ENCODE measurements around the gene SULT1A4. TPM values are rescaled to one million over a fixed set of nuclear protein-coding genes. Genes with fewer than 3 reads are reported as not detected.
"Not testable (repeated sequence)": the region's sequence is repeated elsewhere in the genome, so short reads cannot be mapped to it uniquely, and the experiment has no call there.

The SULT1A4 gene
- total and polyA plus RNA-seq, 2 of the 13 experiments (the other 11 are each of a cell fraction or from before 2014, with no cell fraction given) = 25.4 to 151 TPM

GRCh38 chr16:29466904-29467303, 7.2 kb downstream of the SULT1A4 start:
- H4K20me1 ChIP-seq (ENCODE audit: insufficient read depth, low read length); POLR2A ChIA-PET; H3K4me1 ChIP-seq (ENCODE audit: insufficient read depth, low read length); BruUV-seq (replicated peaks); in situ Hi-C loops (cut with HindIII; ENCODE audit: extremely low pct_ligation_motif_present, low pct_unique_long_range_greater_than_20kb); intact Hi-C loops (cut with micrococcal nuclease; ENCODE audit: unreplicated experiment); H3K79me2 ChIP-seq (ENCODE audit: insufficient read depth, low read length); H3K9me3 ChIP-seq (ENCODE audit: low read length); H3K4me3 ChIP-seq (replicated peaks in 1 of 3; ENCODE audit: insufficient read depth in 1 of 3, low read depth in 2 of 3, low read length in 3 of 3); DNase-seq (ENCODE audit: low spot score); H2AFZ ChIP-seq (ENCODE audit: low read length); H3K4me2 ChIP-seq (ENCODE audit: low read depth, low read length); H3K9ac ChIP-seq (ENCODE audit: insufficient read depth, low read depth, low read length); FAIRE-seq; CTCF ChIA-PET (ENCODE audit: low intra/inter-chr PET ratio, low total read pairs); H3K36me3 ChIP-seq (replicated peaks in 1 of 2; ENCODE audit: control insufficient read depth in 1 of 2, insufficient read depth in 2 of 2, low read length in 2 of 2); H3K27ac ChIP-seq (ENCODE audit: extremely low read length, insufficient read depth, low read length); H3K27me3 ChIP-seq (ENCODE audit: control insufficient read depth in 1 of 2, insufficient read depth in 2 of 2, low read length in 2 of 2): not testable (repeated sequence)
- WGBS (ENCODE audit: low lambda C conversion rate) = no CpG with 5 or more reads among the region's 33 CpGs
- ATAC-seq = peak; percentile 54

DNA sequence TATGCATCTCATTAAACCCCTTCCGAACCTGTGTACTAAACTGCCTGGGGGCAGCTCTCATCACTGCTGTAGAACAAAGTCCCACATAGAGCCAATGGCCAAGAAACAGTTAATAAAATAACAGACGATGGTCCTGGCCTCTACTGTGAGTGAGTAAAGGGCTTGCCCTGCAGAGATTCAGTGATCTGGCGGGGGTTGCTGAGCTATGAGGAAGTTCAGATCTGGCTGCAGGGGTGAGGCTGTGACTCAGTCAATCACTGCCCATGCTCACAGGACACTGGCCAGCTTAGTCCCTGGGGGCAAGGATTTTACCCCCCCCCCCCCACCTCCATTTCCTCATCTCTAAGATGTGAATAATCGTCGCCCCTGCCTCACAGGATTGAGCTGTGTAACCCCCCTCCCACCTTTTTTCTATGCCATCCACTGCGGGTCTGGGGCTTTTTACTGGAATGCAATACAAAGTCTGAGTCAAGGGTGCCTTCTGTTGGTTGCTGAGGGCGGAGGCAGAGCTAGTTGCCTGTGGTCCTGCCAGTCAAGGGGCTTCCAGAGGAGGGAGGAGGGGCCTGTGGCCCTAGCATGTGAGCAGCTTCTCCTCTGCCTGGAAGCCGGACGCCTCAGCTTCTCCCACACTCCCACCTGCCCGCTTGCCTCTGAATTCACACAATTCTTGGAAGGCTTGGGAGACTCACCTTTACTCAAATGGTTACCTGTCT, 8.1 kb downstream of the SULT1A4 start:
- BruUV-seq (replicated peaks); H2AFZ ChIP-seq (ENCODE audit: low read length); H4K20me1 ChIP-seq (ENCODE audit: insufficient read depth, low read length); H3K9ac ChIP-seq (ENCODE audit: insufficient read depth, low read depth, low read length); intact Hi-C loops (cut with micrococcal nuclease; ENCODE audit: unreplicated experiment); DNase-seq (ENCODE audit: low spot score); H3K9me3 ChIP-seq (ENCODE audit: low read length); H3K4me2 ChIP-seq (ENCODE audit: low read depth, low read length); H3K27me3 ChIP-seq (ENCODE audit: control insufficient read depth in 1 of 2, insufficient read depth in 2 of 2, low read length in 2 of 2); H3K36me3 ChIP-seq (replicated peaks in 1 of 2; ENCODE audit: control insufficient read depth in 1 of 2, insufficient read depth in 2 of 2, low read length in 2 of 2); H3K4me1 ChIP-seq (ENCODE audit: insufficient read depth, low read length); POLR2A ChIA-PET; H3K4me3 ChIP-seq (replicated peaks in 1 of 3; ENCODE audit: insufficient read depth in 1 of 3, low read depth in 2 of 3, low read length in 3 of 3); FAIRE-seq; H3K27ac ChIP-seq (ENCODE audit: extremely low read length, insufficient read depth, low read length); CTCF ChIA-PET (ENCODE audit: low intra/inter-chr PET ratio, low total read pairs); in situ Hi-C loops (cut with HindIII; ENCODE audit: extremely low pct_ligation_motif_present, low pct_unique_long_range_greater_than_20kb); H3K79me2 ChIP-seq (ENCODE audit: insufficient read depth, low read length): not testable (repeated sequence)
- ATAC-seq = peak; percentile 66
- no CpG with 5 or more reads among the region's 10 CpGs for WGBS (ENCODE audit: low lambda C conversion rate)

- POLR2A ChIA-PET; H3K9me3 ChIP-seq (ENCODE audit: low read length); H2AFZ ChIP-seq (ENCODE audit: low read length); H3K4me1 ChIP-seq (ENCODE audit: insufficient read depth, low read length); H3K27me3 ChIP-seq (ENCODE audit: control insufficient read depth in 1 of 2, insufficient read depth in 2 of 2, low read length in 2 of 2); intact Hi-C loops (cut with micrococcal nuclease; ENCODE audit: unreplicated experiment); H3K9ac ChIP-seq (ENCODE audit: insufficient read depth, low read depth, low read length); BruUV-seq (replicated peaks); FAIRE-seq; H3K79me2 ChIP-seq (ENCODE audit: insufficient read depth, low read length); CTCF ChIA-PET (ENCODE audit: low intra/inter-chr PET ratio, low total read pairs); H3K36me3 ChIP-seq (replicated peaks in 1 of 2; ENCODE audit: control insufficient read depth in 1 of 2, insufficient read depth in 2 of 2, low read length in 2 of 2); DNase-seq (ENCODE audit: low spot score); H3K27ac ChIP-seq (ENCODE audit: extremely low read length, insufficient read depth, low read length); H4K20me1 ChIP-seq (ENCODE audit: insufficient read depth, low read length); in situ Hi-C loops (cut with HindIII; ENCODE audit: extremely low pct_ligation_motif_present, low pct_unique_long_range_greater_than_20kb): not testable (repeated sequence)
- Histone ChIP-seq H3K4me3 (replicated peaks in 1 of 3; ENCODE audit: insufficient read depth in 1 of 3, low read depth in 2 of 3, low read length in 3 of 3) (peak overlapping the region in 1 of 3 experiments; percentile 37; a peak in 1 of 6 replicates), H3K4me2 (ENCODE audit: low read depth, low read length) (peak overlapping the region; percentile 53)
- ATAC-seq = peak; percentile 32
- peak; percentile 12; the same call in 1 of the 2 replicates for TF ChIP-seq STAG1 (CRISPR knock-in tag; IDR thresholded peaks at IDR 0.05)
- 13% methylated on average over 5 of the region's 6 CpGs for WGBS (ENCODE audit: low lambda C conversion rate)
Measured at GRCh38 chr16:29469660-29470059, 9.9 kb downstream of the SULT1A4 start.

- H3K4me2 ChIP-seq (ENCODE audit: low read depth, low read length); H4K20me1 ChIP-seq (ENCODE audit: insufficient read depth, low read length); intact Hi-C loops (cut with micrococcal nuclease; ENCODE audit: unreplicated experiment); H3K4me1 ChIP-seq (ENCODE audit: insufficient read depth, low read length); H3K36me3 ChIP-seq (replicated peaks in 1 of 2; ENCODE audit: control insufficient read depth in 1 of 2, insufficient read depth in 2 of 2, low read length in 2 of 2); DNase-seq (ENCODE audit: low spot score); CTCF ChIA-PET (ENCODE audit: low intra/inter-chr PET ratio, low total read pairs); BruUV-seq (replicated peaks); in situ Hi-C loops (cut with HindIII; ENCODE audit: extremely low pct_ligation_motif_present, low pct_unique_long_range_greater_than_20kb); H3K4me3 ChIP-seq (replicated peaks in 1 of 3; ENCODE audit: insufficient read depth in 1 of 3, low read depth in 2 of 3, low read length in 3 of 3); H3K9ac ChIP-seq (ENCODE audit: insufficient read depth, low read depth, low read length); POLR2A ChIA-PET; H2AFZ ChIP-seq (ENCODE audit: low read length); H3K79me2 ChIP-seq (ENCODE audit: insufficient read depth, low read length); H3K27ac ChIP-seq (ENCODE audit: extremely low read length, insufficient read depth, low read length); ATAC-seq; H3K9me3 ChIP-seq (ENCODE audit: low read length); FAIRE-seq; H3K27me3 ChIP-seq (ENCODE audit: control insufficient read depth in 1 of 2, insufficient read depth in 2 of 2, low read length in 2 of 2): not testable (repeated sequence)
- no CpG with 5 or more reads among the region's 4 CpGs for WGBS (ENCODE audit: low lambda C conversion rate)
Measured at GRCh38 chr16:29472065-29472464, 12.4 kb downstream of the SULT1A4 start.

Data from HepG2 (cell line).